Endothelial cell of umbilical vein (primary cell): ENCODE results near the gene TCF25. TPM values are rescaled to one million over a fixed set of nuclear protein-coding genes. Genes with fewer than 3 reads are reported as not detected.

Experiments used
- BruUV-seq: library from RNA; stranded (reverse); fragments of 400-500 nt; replicated peaks from 2 replicates; lab custom pipeline; 2021; lab: Mats Ljungman, UMichigan
- CTCF ChIA-PET: fragments of 300-600, 350-600 bp; sonication (Branson Sonifier 250); formaldehyde crosslinking; loops from one replicate; lab custom pipeline; 2021; ENCODE audit warnings: antibody characterized with exemption, inconsistent platforms; lab: Charles Lee
- POLR2A ChIA-PET: fragments of 300-600, 350-600 bp; sonication (Branson Sonifier 250); formaldehyde crosslinking; loops from one replicate; lab custom pipeline; 2021; ENCODE audit warnings: antibody characterized with exemption, inconsistent platforms; lab: Charles Lee
- DNase-seq: peaks from one replicate; pipeline ENCODE4 v3.0.0-alpha.2; 2011; ENCODE audit warnings: low read depth, low spot score
- FAIRE-seq: peaks from 2 replicates; lab custom pipeline; 2011; peaks lifted over from hg19 to GRCh38; lab: Jason Lieb, UNC
- H2AFZ ChIP-seq: 2 replicates; pipeline ENCODE4 v1.6.0; 2012; ENCODE audit warnings: low read depth, low read length, control low read depth, inconsistent platforms
- H3K27ac ChIP-seq: 2 replicates; pipeline ENCODE4 v1.5.1; 2011; ENCODE audit warnings: low read depth, mild to moderate bottlenecking, control low read depth, low read length, moderate library complexity; ENCODE audit not compliant: insufficient read depth
- H3K27me3 ChIP-seq, 2 experiments: 2 replicates each; pipeline versions ENCODE4 v1.6.0 to v1.6.1; 2011; ENCODE audit warnings: low read length in 2 of 2, mixed read lengths in 1 of 2; ENCODE audit not compliant: control insufficient read depth in 2 of 2, insufficient read depth in 2 of 2
- H3K36me3 ChIP-seq, 2 experiments: 2 replicates in 1 of 2; 3 replicates in 1 of 2; pipeline ENCODE4 v1.5.1; 2011; ENCODE audit warnings: low read length in 2 of 2, mild to moderate bottlenecking in 1 of 2, moderate library complexity in 1 of 2; ENCODE audit not compliant: control insufficient read depth in 2 of 2, insufficient read depth in 2 of 2; ENCODE audit errors: extremely low read depth in 1 of 2
- H3K4me1 ChIP-seq: 3 replicates; pipeline ENCODE4 v1.5.1; 2011; ENCODE audit warnings: mild to moderate bottlenecking, low read length; ENCODE audit not compliant: control insufficient read depth, insufficient read depth; ENCODE audit errors: extremely low read depth
- H3K4me2 ChIP-seq: 2 replicates; pipeline ENCODE4 v1.6.1; 2011; ENCODE audit warnings: low read length, control low read depth, mixed read lengths; ENCODE audit not compliant: insufficient read depth
- H3K4me3 ChIP-seq, 3 experiments: fragments of 200-600 bp in 1 of 3; sonication (generic), shearing (Covaris generic) in 1 of 3; replicated peaks in 1 of 3; 2 replicates each; pipeline ENCODE4 v1.5.1; 2011 to 2016; ENCODE audit warnings: control low read depth in 3 of 3, low read length in 3 of 3, mild to moderate bottlenecking in 2 of 3, inconsistent platforms in 1 of 3, low read depth in 1 of 3, moderate library complexity in 1 of 3; ENCODE audit not compliant: insufficient read depth in 1 of 3
- H3K79me2 ChIP-seq: 2 replicates; pipeline ENCODE4 v1.6.0; 2012; ENCODE audit warnings: low read length, inconsistent platforms; ENCODE audit not compliant: control insufficient read depth, insufficient read depth
- H3K9ac ChIP-seq: replicated peaks from 2 replicates; pipeline ENCODE3; 2011; ENCODE audit warnings: low read length, control low read depth; ENCODE audit not compliant: insufficient read depth; ENCODE audit errors: extremely low read depth
- H3K9me1 ChIP-seq: replicated peaks from 3 replicates; pipeline ENCODE4 v1.6.0; 2011; ENCODE audit warnings: mild to moderate bottlenecking, low read length; ENCODE audit not compliant: control insufficient read depth, insufficient read depth; ENCODE audit errors: extremely low read depth
- H3K9me3 ChIP-seq: replicated peaks from 2 replicates; pipeline ENCODE4 v1.5.1; 2012; ENCODE audit warnings: low read length, inconsistent platforms; ENCODE audit not compliant: control insufficient read depth, insufficient read depth
- H4K20me1 ChIP-seq: replicated peaks from 2 replicates; pipeline ENCODE3; 2011; ENCODE audit warnings: mild to moderate bottlenecking, low read length; ENCODE audit not compliant: control insufficient read depth, insufficient read depth; ENCODE audit errors: extremely low read depth
- EZH2 ChIP-seq: IDR thresholded peaks from 2 replicates; pipeline ENCODE4 v1.6.1; 2012; ENCODE audit warnings: borderline replicate concordance, low read depth, mild to moderate bottlenecking, moderate library complexity, low read length, inconsistent platforms; ENCODE audit not compliant: severe bottlenecking
- FOS ChIP-seq: IDR thresholded peaks from 2 replicates; pipeline ENCODE4 v1.6.1; 2011; ENCODE audit warnings: mild to moderate bottlenecking, low read length, moderate library complexity, borderline replicate concordance; ENCODE audit not compliant: insufficient read depth
- GATA2 ChIP-seq: IDR thresholded peaks from 2 replicates; pipeline ENCODE4 v1.7.0; 2011; ENCODE audit warnings: low read depth, mild to moderate bottlenecking, moderate library complexity, mixed read lengths, low read length; ENCODE audit not compliant: insufficient read length, insufficient read depth
- JUN ChIP-seq: IDR thresholded peaks from 2 replicates; pipeline ENCODE4 v1.6.1; 2011; ENCODE audit warnings: borderline replicate concordance, low read depth; ENCODE audit not compliant: insufficient read length, insufficient read depth
- MAX ChIP-seq: IDR thresholded peaks from 2 replicates; pipeline ENCODE4 v1.6.1; 2011; ENCODE audit not compliant: insufficient read depth, insufficient read length
- MYC ChIP-seq: IDR thresholded peaks from one replicate; pipeline ENCODE4 v1.6.1; 2011; ENCODE audit warnings: mild to moderate bottlenecking, low read depth, low read length
- POLR2A ChIP-seq: IDR thresholded peaks from 2 replicates; pipeline ENCODE4 v1.6.1; 2012; ENCODE audit warnings: low read depth, mild to moderate bottlenecking, control low read depth, low read length
- POLR2AphosphoS5 ChIP-seq: IDR thresholded peaks from 2 replicates; pipeline ENCODE4 v1.6.1; 2012; ENCODE audit warnings: low read depth, mild to moderate bottlenecking, control low read depth, low read length, moderate library complexity; ENCODE audit not compliant: insufficient read depth
- dilution Hi-C: fragments of 300-500 bp; cut with MboI; formaldehyde crosslinking; loops from one replicate; pipeline ENCODE4 v1.15.0; 2019; ENCODE audit warnings: low sequenced_read_pairs; ENCODE audit not compliant: extremely low pct_ligation_motif_present
- intact Hi-C: fragments of 100-400 bp; cut with micrococcal nuclease; formaldehyde crosslinking; loops from one replicate; pipeline ENCODE4 v1.10.0; 2022
- polyA plus RNA-seq, 4 experiments: library from polyadenylated mRNA; depleted of rRNA in 3 of 4; stranded (reverse) in 3 of 4; unstranded in 1 of 4; fragments of >200 nt; gene quantifications; 2 replicates each; pipeline versions ENCODE4 v1.2.1 to v1.2.3, GENCODE V29; 2011 to 2012; ENCODE audit warnings: missing spikeins in 1 of 4
- total RNA-seq: library from RNA; stranded (reverse); gene quantifications from 2 replicates; pipeline ENCODE4 v1.2.3, GENCODE V29; 2021
- TF ChIP-seq, protein P1 (sequence below), 2 donors: IDR thresholded peaks; 1 replicate in 1 of 2; 2 replicates in 1 of 2; pipeline ENCODE4 v1.5.1; 2011; ENCODE audit warnings: low read length in 2 of 2, mild to moderate bottlenecking in 2 of 2, moderate library complexity in 2 of 2, control low read depth in 1 of 2, inconsistent platforms in 1 of 2, low read depth in 1 of 2; ENCODE audit not compliant: insufficient read depth in 1 of 2; ENCODE audit errors: extremely low read depth in 1 of 2

The TCF25 gene
- total and polyA plus RNA-seq, 2 donors (not counting 3 experiments of a cell fraction or from before 2014, with no cell fraction given), result 193 to 234 TPM

DNA sequence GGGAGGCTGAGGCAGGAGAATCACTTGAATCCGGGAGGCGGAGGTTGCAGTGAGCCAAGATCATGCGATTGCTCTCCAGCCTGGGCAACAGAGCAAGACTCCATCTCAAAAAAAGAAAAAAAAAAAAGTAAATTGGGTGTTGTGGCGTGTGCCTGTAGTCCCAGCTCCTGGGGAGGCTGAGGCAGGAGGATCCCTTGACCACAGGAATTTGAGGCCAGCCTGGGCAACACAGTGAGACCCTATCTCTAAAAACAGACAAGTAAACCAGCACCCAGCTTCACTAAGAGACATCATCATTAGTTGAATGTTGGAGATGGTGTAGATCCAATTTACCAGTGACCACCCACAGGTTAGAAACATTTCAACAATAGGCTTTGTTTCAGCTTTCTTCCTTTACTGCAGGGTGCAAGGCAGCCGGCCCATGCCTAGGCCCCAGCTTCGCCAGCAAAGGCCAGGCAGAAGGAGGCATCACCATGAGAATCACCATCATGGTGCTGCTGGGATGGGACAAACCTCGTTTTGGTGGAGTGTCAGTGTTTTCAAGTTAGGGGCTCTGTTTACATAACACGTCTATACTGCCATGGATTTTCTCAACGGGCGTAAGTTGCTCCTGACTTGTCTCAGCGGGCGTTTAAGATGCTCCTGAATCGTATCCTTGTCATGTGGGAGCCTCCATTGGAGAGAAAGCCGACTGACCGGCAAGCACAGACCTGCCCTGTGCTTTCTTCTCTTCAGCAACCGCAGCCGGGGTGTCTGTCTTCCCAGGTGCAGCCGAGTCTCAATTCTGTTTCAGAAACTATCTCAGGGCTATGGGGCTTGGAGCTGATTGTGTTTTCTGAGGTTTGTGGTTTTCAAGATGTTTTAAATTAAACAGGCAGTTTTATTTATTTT lies 7.3 kb downstream of the TCF25 start:
- Histone ChIP-seq H3K4me3 (no peak overlapping the region), H3K4me2 (no peak overlapping the region), H3K27ac (no peak overlapping the region), H3K9ac (no peak overlapping the region), H3K9me1 (no peaks in the 10 kb centered on the region), H2AFZ (no peak overlapping the region), H3K4me1 (no peaks in the 10 kb centered on the region), H3K36me3 (peaks cover 21 to 39% of the 10 kb centered on the region in 2 experiments), H3K27me3 (no peaks in the 10 kb centered on the region), H3K79me2 (peaks cover 62% of the 10 kb centered on the region), H3K9me3 (no peaks in the 10 kb centered on the region), H4K20me1 (peaks cover 8% of the 10 kb centered on the region)
- intact Hi-C loops (no loop called here), dilution Hi-C loops (no loop called here)
- CTCF ChIA-PET, result interaction anchor here (2.4 kb wide), 1 partner anchor 29 kb away, joined by 8 read pairs; no protein-coding TSS in a partner anchor
- DNase-seq (no peak), FAIRE-seq (no peak)
- POLR2A ChIA-PET, result no interaction called here
- TF ChIP-seq FOS (no peak), EZH2 (no peak), POLR2A (no peak), JUN (no peak), MAX (no peak), MYC (no peak), GATA2 (no peak), POLR2AphosphoS5 (no peak)
- TF ChIP-seq, protein P1, sequence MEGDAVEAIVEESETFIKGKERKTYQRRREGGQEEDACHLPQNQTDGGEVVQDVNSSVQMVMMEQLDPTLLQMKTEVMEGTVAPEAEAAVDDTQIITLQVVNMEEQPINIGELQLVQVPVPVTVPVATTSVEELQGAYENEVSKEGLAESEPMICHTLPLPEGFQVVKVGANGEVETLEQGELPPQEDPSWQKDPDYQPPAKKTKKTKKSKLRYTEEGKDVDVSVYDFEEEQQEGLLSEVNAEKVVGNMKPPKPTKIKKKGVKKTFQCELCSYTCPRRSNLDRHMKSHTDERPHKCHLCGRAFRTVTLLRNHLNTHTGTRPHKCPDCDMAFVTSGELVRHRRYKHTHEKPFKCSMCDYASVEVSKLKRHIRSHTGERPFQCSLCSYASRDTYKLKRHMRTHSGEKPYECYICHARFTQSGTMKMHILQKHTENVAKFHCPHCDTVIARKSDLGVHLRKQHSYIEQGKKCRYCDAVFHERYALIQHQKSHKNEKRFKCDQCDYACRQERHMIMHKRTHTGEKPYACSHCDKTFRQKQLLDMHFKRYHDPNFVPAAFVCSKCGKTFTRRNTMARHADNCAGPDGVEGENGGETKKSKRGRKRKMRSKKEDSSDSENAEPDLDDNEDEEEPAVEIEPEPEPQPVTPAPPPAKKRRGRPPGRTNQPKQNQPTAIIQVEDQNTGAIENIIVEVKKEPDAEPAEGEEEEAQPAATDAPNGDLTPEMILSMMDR (IDR thresholded peaks at IDR 0.05; ENCODE audit: extremely low read depth in 1 of 2, insufficient read depth in 1 of 2, low read depth in 1 of 2, low read length in 2 of 2), result no peak
- BruUV-seq, result no TSS peak
